Peyer's patch (tissue), 4 donors: ENCODE data around the gene RUNX3.

Experiments used
- POLR2A ChIP-seq, 2 donors: fragments of 450-650 bp; IDR thresholded peaks; one replicate each; pipeline ENCODE4 v1.5.1; 2017; ENCODE audit warnings: antibody characterized with exemption in 2 of 2, mild to moderate bottlenecking in 2 of 2, moderate library complexity in 2 of 2
- TF ChIP-seq, protein P1 (sequence below), 6 experiments: fragments of 450-650 bp in 4 of 6; fragments of 200-600 bp in 2 of 6; sonication (generic) in 1 of 6; IDR thresholded peaks; one replicate each; pipeline ENCODE4 v1.5.1; 2017 to 2019; ENCODE audit warnings: antibody characterized with exemption in 6 of 6, mild to moderate bottlenecking in 3 of 6, moderate library complexity in 1 of 6

DNA sequence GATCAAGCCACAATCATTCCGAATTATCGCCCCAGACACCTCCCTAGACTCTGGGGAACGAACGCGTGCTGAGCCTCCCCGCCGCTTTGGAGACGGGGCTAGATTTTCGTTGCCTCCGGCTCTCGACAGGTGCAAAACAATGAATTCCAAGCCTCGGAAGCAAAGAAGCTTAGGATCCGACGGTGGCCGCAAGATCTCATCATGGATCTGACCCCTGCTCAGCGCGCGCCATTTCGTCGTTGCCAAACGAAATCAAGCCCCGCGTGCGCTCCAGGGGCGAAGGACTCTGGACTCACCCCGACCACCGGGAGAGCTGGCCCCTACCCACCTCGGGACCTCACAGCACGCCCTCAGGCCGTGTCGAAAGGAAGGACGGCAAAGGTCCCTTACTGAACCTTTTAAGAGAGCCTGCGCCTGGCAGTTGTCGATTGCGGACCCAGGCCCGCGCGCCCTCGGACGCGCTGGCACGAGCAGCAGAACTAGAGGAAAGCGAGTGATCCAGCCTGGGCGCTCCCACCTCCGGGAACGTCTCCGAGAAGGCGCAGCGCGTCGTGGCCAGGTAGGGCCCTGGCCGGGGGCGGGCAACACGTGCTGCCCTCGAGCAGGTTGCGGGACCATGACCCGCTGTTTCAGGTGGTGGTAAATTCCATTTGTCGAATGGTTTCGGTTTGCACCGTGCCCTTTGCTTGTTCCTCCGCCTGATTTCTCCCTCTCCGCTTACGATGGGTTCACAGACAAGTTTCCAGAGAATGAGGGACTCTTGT is 1.6 kb upstream of the RUNX3 start:
- TF ChIP-seq, protein P1, sequence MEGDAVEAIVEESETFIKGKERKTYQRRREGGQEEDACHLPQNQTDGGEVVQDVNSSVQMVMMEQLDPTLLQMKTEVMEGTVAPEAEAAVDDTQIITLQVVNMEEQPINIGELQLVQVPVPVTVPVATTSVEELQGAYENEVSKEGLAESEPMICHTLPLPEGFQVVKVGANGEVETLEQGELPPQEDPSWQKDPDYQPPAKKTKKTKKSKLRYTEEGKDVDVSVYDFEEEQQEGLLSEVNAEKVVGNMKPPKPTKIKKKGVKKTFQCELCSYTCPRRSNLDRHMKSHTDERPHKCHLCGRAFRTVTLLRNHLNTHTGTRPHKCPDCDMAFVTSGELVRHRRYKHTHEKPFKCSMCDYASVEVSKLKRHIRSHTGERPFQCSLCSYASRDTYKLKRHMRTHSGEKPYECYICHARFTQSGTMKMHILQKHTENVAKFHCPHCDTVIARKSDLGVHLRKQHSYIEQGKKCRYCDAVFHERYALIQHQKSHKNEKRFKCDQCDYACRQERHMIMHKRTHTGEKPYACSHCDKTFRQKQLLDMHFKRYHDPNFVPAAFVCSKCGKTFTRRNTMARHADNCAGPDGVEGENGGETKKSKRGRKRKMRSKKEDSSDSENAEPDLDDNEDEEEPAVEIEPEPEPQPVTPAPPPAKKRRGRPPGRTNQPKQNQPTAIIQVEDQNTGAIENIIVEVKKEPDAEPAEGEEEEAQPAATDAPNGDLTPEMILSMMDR (IDR thresholded peaks at IDR 0.05), result no peak
- TF ChIP-seq POLR2A (IDR thresholded peaks at IDR 0.05), result no peak
